Measurements from ENCODE around the gene SMOC2.

SMOC2 gene

GRCh38 chr6:168415993-168416530, 24.9 kb upstream of the SMOC2 start:
- DNase-seq: no peak

- DNase-seq: no peak
Measured at GRCh38 chr6:168416531-168416930, 24.5 kb upstream of the SMOC2 start.

- DNase-seq: no peak
Measured at GRCh38 chr6:168417191-168417590, 23.8 kb upstream of the SMOC2 start.

- no peak for DNase-seq
Measured at GRCh38 chr6:168417679-168418557, 23.1 kb upstream of the SMOC2 start.

- no peak for DNase-seq
Measured at GRCh38 chr6:168418711-168419121, 22.3 kb upstream of the SMOC2 start.

GRCh38 chr6:168419569-168419968, 21.4 kb upstream of the SMOC2 start:
- no peak for DNase-seq

GRCh38 chr6:168420084-168420483, 20.9 kb upstream of the SMOC2 start:
- no peak for DNase-seq

GRCh38 chr6:168420706-168421105, 20.3 kb upstream of the SMOC2 start:
- no peak for DNase-seq

GRCh38 chr6:168427184-168427583, 13.8 kb upstream of the SMOC2 start:
- DNase-seq: no peak

GRCh38 chr6:168428052-168428826, 12.7 kb upstream of the SMOC2 start:
- DNase-seq: no peak

GRCh38 chr6:168428863-168429262, 12.1 kb upstream of the SMOC2 start:
- no peak for DNase-seq

GRCh38 chr6:168432196-168432595, 8.8 kb upstream of the SMOC2 start:
- DNase-seq: no peak

GRCh38 chr6:168433898-168434297, 7.1 kb upstream of the SMOC2 start:
- no peak for DNase-seq

- DNase-seq: no peak
Measured at GRCh38 chr6:168434505-168434904, 6.5 kb upstream of the SMOC2 start.

- DNase-seq: no peak
Measured at GRCh38 chr6:168437751-168438150, 3.2 kb upstream of the SMOC2 start.

- DNase-seq: no peak
Measured at GRCh38 chr6:168438783-168439520, 2.0 kb upstream of the SMOC2 start.

- DNase-seq: no peak
Measured at GRCh38 chr6:168439794-168440450, 1.1 kb upstream of the SMOC2 start.

GRCh38 chr6:168441434-168442391, 729 bp downstream of the SMOC2 start:
- DNase-seq: no peak

- no peak for DNase-seq
Measured at GRCh38 chr6:168442646-168443045, 1.7 kb downstream of the SMOC2 start.

- no peak for DNase-seq
Measured at GRCh38 chr6:168447282-168447681, 6.3 kb downstream of the SMOC2 start.

- no peak for DNase-seq
Measured at GRCh38 chr6:168447700-168448099, 6.7 kb downstream of the SMOC2 start.

Data from activated T-cell treated with anti-CD3 and anti-CD28 coated beads, Interleukin-2, amount 50 U/mL, for 1 hour (primary cell).